GM18907 (cell line): Measurements from ENCODE around the gene CLEC16A.
A peak's percentile ranks its signal among the peaks of the same experiment; 100 is the strongest.

Source experiments
- ATAC-seq: cut with Tn5 transposase; IDR thresholded peaks from one replicate; pipeline ENCODE4 v1.9.1; 2021; ENCODE audit warnings: mild to moderate bottlenecking, moderate library complexity; ENCODE audit not compliant: unreplicated experiment

CLEC16A gene

GRCh38 chr16:11183035-11183812 lies 238.9 kb downstream of the CLEC16A start:
- peak; percentile 63 for ATAC-seq

DNA sequence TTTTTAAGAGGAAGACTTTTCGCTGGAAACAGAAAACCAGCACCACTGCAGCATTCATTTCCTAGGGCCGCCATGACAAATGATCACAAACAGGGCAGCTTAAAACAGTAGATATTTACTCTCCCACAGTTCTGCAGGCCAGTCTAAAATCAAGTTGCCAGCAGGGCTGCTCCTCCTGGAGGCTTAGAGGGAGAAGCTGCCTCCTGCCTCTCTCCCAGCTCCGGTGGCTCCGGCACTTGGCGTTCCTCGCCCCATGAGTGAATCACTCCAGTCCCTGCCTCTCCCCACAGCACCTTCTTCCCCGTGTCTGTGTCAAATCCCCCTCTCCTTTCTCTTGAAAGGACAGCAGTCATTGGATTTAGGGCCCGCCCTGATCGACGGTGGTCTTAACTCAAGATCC lies 239.6 kb downstream of the CLEC16A start:
- ATAC-seq: no peak

- no peak for ATAC-seq
Measured at GRCh38 chr16:11187522-11188023, 243.2 kb downstream of the CLEC16A start.

DNA sequence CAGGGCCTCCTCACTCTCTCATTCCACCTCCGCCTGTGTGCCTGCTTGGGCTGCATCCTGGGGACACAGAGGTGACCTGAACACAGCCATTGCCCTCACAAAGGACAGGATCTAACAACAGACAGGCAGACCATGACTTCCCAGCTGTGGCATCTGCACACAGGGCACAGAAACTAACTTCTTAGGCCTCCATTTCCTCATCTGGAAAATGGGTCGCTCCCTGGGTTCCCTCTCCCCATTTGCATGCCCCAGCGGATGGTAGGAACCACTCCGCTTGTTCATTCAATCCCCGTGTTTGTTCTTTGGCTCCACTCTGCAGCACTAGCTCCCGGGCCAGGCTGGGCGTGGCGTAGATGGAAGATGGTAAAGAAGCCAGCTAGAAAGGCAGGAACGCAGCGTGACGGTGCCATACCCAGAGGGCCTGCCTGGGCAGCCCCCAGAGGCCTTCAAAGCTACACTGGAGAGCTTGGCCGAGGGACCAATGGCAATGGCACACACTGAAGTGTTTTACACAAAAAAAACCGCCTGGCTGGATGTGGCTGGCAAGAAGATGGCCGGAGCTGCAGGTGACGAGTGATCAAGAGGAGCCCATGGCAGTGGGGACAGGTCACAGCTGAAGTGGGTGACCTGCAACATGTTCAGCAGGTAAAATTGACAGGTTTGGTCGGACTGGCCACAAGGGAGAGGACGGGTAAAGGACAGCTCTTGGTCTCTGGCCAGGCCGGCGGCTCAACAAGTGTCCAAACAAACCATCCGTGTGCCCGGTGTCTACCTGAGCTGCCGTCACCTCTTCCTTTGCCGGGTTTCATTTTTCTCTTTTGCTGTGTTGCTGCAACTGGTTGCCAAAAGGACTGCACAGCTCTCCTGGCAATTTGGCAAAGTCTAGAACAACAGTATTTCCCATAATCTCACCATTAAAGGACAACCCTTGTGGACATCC lies 244.7 kb downstream of the CLEC16A start:
- ATAC-seq: no peak

DNA sequence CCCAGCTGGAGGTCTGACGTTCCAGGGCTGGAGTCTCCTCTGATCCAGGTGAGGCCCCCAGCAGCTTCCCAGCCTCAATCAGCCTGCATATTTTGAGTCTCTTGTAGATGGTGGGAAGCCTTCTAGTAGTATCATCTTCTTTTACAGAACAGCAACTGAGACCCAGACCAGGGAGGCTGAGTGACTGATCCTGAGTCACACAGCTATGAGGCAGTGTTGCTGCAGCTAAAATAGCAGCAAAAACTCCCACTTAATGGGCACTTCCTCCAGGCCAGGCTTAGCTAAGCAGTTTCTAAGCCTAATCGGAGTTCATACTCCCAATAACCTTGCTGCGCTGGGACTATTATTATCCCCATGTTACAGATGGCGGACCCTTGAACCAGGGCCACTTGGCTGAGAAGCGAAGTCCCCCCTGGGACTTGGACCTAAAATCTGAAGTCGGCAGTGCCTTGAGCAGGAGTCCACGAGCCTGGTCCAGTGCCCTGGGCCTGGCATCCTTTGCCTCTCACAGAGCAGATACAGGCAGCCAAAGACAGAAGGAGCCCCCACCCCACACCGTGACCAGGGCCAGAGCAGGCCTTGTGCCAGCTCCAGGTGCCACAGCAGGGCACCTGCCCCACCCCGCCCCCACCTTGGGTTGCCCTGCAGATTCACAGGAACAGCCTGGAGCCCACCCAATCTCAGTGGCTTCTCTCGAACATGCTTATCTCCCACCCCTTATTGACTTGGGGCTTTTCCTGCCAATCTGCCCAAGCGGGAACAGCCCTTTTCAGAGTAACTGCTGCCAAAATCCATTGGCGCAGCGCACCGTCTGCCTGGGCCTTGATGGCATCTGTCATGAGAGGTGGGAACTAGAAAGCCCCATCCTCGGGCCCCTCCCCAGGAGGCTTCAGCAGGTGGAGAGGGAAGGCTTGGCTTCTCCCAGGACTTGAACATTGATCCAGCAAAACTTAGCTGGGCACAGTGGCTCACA lies 246.5 kb downstream of the CLEC16A start:
- no peak for ATAC-seq

DNA sequence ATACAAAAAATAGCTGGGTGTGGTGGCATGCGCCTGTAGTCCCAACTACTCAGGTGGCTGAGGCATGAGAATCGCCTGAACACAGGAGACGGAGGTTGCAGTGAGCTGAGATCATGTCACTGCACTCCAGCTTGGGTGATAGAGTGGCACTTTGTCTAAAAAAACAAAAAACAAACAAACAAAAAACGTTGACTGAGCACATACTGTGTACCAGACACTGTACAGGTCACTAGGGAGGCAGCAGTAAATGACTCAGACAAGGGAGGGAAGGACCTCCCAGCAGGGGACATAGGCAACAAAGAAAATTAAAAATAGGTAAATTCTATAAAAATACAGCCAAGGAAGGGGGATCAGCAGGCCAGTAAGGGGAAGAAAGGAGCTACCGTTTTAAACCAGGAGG lies 247.3 kb downstream of the CLEC16A start:
- ATAC-seq: no peak

DNA sequence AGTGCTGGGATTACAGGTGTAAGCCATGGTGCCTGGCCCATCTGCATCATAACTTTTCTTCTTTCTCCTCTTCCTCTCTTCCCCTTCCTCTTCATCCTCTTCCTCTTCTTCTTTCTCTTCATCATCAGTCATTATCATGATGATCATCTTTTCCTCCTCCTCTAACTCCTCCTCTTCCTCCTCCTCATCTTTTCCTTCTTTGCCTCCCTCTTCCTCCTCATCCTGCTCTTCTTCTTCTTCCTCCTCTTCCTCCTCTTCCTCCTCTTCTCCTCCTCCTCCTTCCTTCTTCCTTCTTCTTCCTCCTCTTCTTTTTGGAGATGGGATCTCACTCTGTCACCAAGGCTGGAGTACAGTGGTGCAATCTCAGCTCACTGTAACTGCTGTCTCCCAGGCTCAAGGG lies 249.1 kb downstream of the CLEC16A start:
- ATAC-seq: no peak

GRCh38 chr16:11194913-11195312 lies 250.5 kb downstream of the CLEC16A start:
- ATAC-seq: no peak

DNA sequence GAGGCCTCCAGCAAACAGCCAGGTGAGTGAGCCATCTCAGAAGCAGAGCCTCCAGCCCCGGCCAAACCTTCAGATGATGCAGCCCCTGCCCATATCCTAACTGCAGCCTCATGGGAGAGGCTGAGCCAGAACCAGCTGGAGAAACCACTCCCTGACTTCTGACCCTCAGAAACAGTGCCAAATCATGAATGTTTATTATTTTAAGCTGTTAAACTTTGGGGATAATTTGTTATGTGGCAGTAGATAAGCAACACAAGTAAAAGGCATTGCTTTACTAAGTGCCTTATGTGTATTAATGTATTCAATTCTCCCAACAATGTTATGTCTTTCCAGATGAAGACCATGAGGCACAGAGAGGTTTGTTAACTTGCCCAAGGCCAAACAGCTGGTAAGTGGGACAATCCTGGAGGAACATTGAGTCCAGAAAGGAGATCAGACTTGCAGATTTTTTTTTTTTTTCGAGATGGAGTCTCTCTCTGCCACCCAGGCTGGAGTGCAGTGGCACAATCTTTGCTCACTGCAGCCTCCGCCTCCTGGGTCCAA lies 252.0 kb downstream of the CLEC16A start:
- no peak for ATAC-seq

- no peak for ATAC-seq
Measured at GRCh38 chr16:11198375-11198774, 254.0 kb downstream of the CLEC16A start.

- no peak for ATAC-seq
Measured at GRCh38 chr16:11198828-11199227, 254.5 kb downstream of the CLEC16A start.

- no peak for ATAC-seq
Measured at GRCh38 chr16:11200592-11200991, 256.2 kb downstream of the CLEC16A start.

DNA sequence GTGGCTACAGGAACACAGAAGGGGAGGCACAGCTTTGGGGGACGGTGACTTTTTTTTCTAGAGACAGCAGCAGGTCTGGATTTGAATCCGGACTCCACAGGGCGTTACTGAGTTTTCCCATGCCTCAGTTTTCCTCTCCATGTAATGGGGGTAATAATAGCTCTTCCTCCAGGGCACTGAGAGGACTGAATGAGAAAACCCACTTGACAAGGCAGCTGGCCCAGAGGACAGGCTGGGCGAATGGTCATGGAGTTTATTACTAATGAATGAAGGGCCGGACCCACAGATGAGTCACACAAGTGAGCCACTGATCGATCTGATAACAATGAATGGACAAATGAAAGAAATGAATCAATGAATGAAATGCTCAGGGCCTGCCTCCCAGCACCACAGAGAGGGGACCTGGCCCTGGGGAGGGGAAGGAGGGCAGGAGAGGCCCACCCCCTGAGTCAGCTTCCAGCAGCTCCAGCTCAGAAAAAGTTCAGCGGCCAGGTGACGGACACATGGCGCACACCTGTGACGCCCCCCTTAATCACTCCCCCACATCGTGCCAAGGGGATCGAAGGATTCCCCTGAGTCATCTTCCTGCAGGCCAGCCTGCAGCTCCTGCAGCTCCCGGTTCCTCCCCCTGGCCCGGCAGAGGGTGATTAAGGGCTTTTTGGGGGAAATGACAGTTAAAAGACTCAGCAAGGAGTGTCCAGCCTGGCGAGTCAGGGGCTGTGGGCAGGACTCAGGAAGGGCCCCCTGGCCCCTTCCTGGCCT lies 257.3 kb downstream of the CLEC16A start:
- peak; percentile 12 for ATAC-seq

GRCh38 chr16:11202260-11203091 lies 258.1 kb downstream of the CLEC16A start:
- peak; percentile 53 for ATAC-seq

GRCh38 chr16:11203111-11203623 lies 258.8 kb downstream of the CLEC16A start:
- peak; percentile 3 for ATAC-seq

DNA sequence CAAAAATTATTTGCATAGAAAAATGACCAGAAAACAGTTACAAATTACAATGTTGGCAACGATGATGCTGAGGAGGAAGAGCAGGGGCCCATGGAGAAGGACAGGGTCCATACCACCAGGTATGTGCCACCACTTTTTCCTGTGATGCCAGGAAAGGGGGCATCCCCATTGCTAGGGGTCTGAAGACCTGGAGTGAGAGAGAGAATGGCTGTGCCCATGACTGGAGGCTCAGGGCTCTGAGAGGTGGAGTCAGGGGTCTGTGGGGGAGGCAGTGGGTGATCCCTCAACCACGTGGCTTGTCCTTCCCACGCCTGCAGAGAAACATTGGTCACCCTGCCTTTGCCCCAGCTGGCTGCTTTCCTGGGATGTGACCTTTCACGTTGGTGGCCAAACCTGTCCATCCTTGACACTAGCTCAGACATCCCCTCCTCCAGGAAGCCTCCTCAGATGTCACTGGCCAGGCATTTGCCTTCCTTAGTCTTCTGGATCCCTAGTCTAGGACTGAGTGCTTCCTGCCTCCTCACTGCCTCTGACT lies 260.2 kb downstream of the CLEC16A start:
- no peak for ATAC-seq

DNA sequence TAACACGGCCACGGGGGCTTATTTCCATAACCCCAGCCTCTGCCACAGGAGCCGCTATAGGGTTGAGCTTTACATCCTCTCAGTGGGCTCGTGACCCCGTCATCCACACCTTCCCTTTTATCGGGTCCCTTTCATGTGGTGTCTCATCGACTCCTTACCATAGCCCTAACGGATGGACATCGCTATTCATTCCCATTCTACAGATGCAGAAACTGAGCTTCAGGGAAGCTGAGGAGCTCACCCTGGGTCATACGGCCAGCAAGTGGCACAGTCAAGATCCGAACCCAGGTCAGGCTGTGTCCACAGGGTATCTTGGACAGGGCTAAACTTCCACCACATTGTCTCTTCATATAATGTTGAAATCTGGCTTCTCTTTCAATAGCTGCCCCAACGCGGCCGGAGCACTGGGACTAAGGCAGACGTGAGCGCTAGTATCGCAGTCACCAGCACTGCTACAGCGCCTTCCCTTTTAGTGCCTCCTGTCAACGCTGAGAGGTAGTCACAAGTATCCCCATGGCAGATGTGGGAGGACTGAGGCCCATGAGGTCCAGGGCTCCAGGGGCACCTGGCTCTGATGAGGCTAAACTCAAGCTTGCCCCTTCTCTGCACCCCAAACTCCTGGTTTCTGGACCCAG lies 260.8 kb downstream of the CLEC16A start:
- ATAC-seq: no peak
